Measurements from ENCODE around the gene RASA3. TPM values are rescaled to one million over a fixed set of nuclear protein-coding genes. Genes with fewer than 3 reads are reported as not detected.

Gene RASA3
- total RNA-seq, 1 donor from 2014 or later, result 2.6 TPM

- DNase-seq (ENCODE audit: low read depth) (no peak), FAIRE-seq (peak; percentile 28)
- no peak for TF ChIP-seq CTCF (IDR thresholded peaks at IDR 0.05; ENCODE audit: insufficient read depth, low read length, severe bottlenecking)
- H3K36me3 ChIP-seq (ENCODE audit: control insufficient read depth, insufficient read depth, low read length), result no peaks in the 10 kb centered on the region
- no peaks in the 10 kb centered on the region for H3K27me3 ChIP-seq (ENCODE audit: control insufficient read depth, insufficient read depth, low read length)
- no peak overlapping the region for H3K4me3 ChIP-seq (ENCODE audit: low read depth, low read length)
These were observed 90.2 kb downstream of the RASA3 start for GRCh38 chr13:114042066-114042815.

- Histone ChIP-seq H3K27me3 (ENCODE audit: control insufficient read depth, insufficient read depth, low read length) (no peaks in the 10 kb centered on the region), H3K4me3 (ENCODE audit: low read depth, low read length) (no peak overlapping the region), H3K36me3 (ENCODE audit: control insufficient read depth, insufficient read depth, low read length) (no peaks in the 10 kb centered on the region)
- no peak for TF ChIP-seq CTCF (IDR thresholded peaks at IDR 0.05; ENCODE audit: insufficient read depth, low read length, severe bottlenecking)
- no peak for DNase-seq (ENCODE audit: low read depth)
- peak; percentile 72 for FAIRE-seq
These were observed 90.9 kb downstream of the RASA3 start for GRCh38 chr13:114041493-114041892.

GRCh38 chr13:114039471-114040141, 92.8 kb downstream of the RASA3 start:
- FAIRE-seq, result no peak
- no peak for TF ChIP-seq CTCF (IDR thresholded peaks at IDR 0.05; ENCODE audit: insufficient read depth, low read length, severe bottlenecking)
- no peak for DNase-seq (ENCODE audit: low read depth)
- H3K36me3 ChIP-seq (ENCODE audit: control insufficient read depth, insufficient read depth, low read length), result no peaks in the 10 kb centered on the region
- no peaks in the 10 kb centered on the region for H3K27me3 ChIP-seq (ENCODE audit: control insufficient read depth, insufficient read depth, low read length)
- H3K4me3 ChIP-seq (ENCODE audit: low read depth, low read length), result no peak overlapping the region

- Histone ChIP-seq H3K27me3 (ENCODE audit: control insufficient read depth, insufficient read depth, low read length) (no peaks in the 10 kb centered on the region), H3K4me3 (ENCODE audit: low read depth, low read length) (no peak overlapping the region), H3K36me3 (ENCODE audit: control insufficient read depth, insufficient read depth, low read length) (no peaks in the 10 kb centered on the region)
- DNase-seq (ENCODE audit: low read depth) (no peak), FAIRE-seq (no peak)
- no peak for TF ChIP-seq CTCF (IDR thresholded peaks at IDR 0.05; ENCODE audit: insufficient read depth, low read length, severe bottlenecking)
These were observed 93.5 kb downstream of the RASA3 start for GRCh38 chr13:114038900-114039299.

GRCh38 chr13:114038211-114038613, 94.2 kb downstream of the RASA3 start:
- no peaks in the 10 kb centered on the region for H3K36me3 ChIP-seq (ENCODE audit: control insufficient read depth, insufficient read depth, low read length)
- DNase-seq (ENCODE audit: low read depth) (no peak), FAIRE-seq (no peak)
- no peak for TF ChIP-seq CTCF (IDR thresholded peaks at IDR 0.05; ENCODE audit: insufficient read depth, low read length, severe bottlenecking)
- no peak overlapping the region for H3K4me3 ChIP-seq (ENCODE audit: low read depth, low read length)
- H3K27me3 ChIP-seq (ENCODE audit: control insufficient read depth, insufficient read depth, low read length), result no peaks in the 10 kb centered on the region

Measured in bronchial epithelial cell (primary cell).